Liver (tissue), 9 donors: ENCODE results near the gene MSANTD4. TPM values are rescaled to one million over a fixed set of nuclear protein-coding genes. Genes with fewer than 3 reads are reported as not detected.
"Not testable (repeated sequence)": the region's sequence is repeated elsewhere in the genome, so short reads cannot be mapped to it uniquely, and the experiment has no call there.

Source experiments
- DNase-seq: peaks from one replicate; pipeline ENCODE4 v3.0.0-alpha.2; 2017; ENCODE audit warnings: low spot score
- H3K27ac ChIP-seq, 2 donors: one replicate each; pipeline ENCODE4 v1.7.0; 2013; ENCODE audit warnings: inconsistent platforms in 2 of 2, low read length in 2 of 2, control low read depth in 1 of 2, low read depth in 1 of 2, mild to moderate bottlenecking in 1 of 2
- H3K27me3 ChIP-seq, 4 donors: one replicate each; pipeline versions ENCODE4 v1.6.1 to v1.7.0; 2013; ENCODE audit warnings: low read length in 3 of 4, inconsistent platforms in 1 of 4, mild to moderate bottlenecking in 1 of 4, moderate library complexity in 1 of 4; ENCODE audit not compliant: control insufficient read depth in 4 of 4, insufficient read depth in 4 of 4
- H3K36me3 ChIP-seq, 4 donors: one replicate each; pipeline versions ENCODE4 v1.6.1 to v1.7.0; 2013; ENCODE audit warnings: low read length in 3 of 4, mild to moderate bottlenecking in 3 of 4, low read depth in 1 of 4, moderate library complexity in 1 of 4; ENCODE audit not compliant: control insufficient read depth in 4 of 4, insufficient read depth in 3 of 4
- H3K4me1 ChIP-seq, 4 donors: one replicate each; pipeline versions ENCODE4 v1.6.1 to v1.7.0; 2013; ENCODE audit warnings: low read length in 3 of 4, mild to moderate bottlenecking in 3 of 4, moderate library complexity in 1 of 4; ENCODE audit not compliant: control insufficient read depth in 4 of 4, insufficient read depth in 4 of 4
- H3K4me3 ChIP-seq, 3 donors: one replicate each; pipeline versions ENCODE4 v1.6.1 to v1.7.0; 2013; ENCODE audit warnings: low read length in 3 of 3, control low read depth in 1 of 3, low read depth in 1 of 3, mild to moderate bottlenecking in 1 of 3
- H3K9ac ChIP-seq, 2 donors: one replicate each; pipeline ENCODE4 v1.7.0; 2013; ENCODE audit warnings: low read length in 2 of 2, mild to moderate bottlenecking in 2 of 2, moderate library complexity in 2 of 2, control low read depth in 1 of 2, low read depth in 1 of 2
- H3K9me3 ChIP-seq, 4 donors: one replicate each; pipeline versions ENCODE4 v1.6.1 to v1.7.0; 2013; ENCODE audit warnings: low read length in 3 of 4; ENCODE audit not compliant: control insufficient read depth in 4 of 4
- CTCF ChIP-seq: fragments of 150-350 bp; IDR thresholded peaks from 2 replicates; pipeline ENCODE4 v1.5.1; 2017; ENCODE audit warnings: improper control_type of control experiment, low read depth, low read length; ENCODE audit not compliant: missing input control
- EGR1 ChIP-seq, 2 donors: IDR thresholded peaks; 2 replicates each; pipeline ENCODE4 v1.6.1; 2016 to 2018; ENCODE audit warnings: antibody characterized with exemption in 2 of 2, low read depth in 2 of 2
- FOXA2 ChIP-seq: IDR thresholded peaks from 2 replicates; pipeline ENCODE4 v1.6.1; 2016; ENCODE audit warnings: antibody characterized with exemption
- GABPA ChIP-seq, 2 donors: IDR thresholded peaks in 1 of 2; conservative IDR thresholded peaks in 1 of 2; 2 replicates each; pipeline ENCODE4 v1.6.1; 2016; ENCODE audit warnings: antibody characterized with exemption in 2 of 2, mild to moderate bottlenecking in 1 of 2, moderate library complexity in 1 of 2
- HNF4A ChIP-seq, 2 donors: conservative IDR thresholded peaks; 2 replicates each; pipeline ENCODE4 v1.6.1; 2016; ENCODE audit warnings: antibody characterized with exemption in 2 of 2, mild to moderate bottlenecking in 2 of 2
- HNF4G ChIP-seq: IDR thresholded peaks from 2 replicates; pipeline ENCODE4 v1.6.1; 2016; ENCODE audit warnings: antibody characterized with exemption
- JUND ChIP-seq, 2 donors: IDR thresholded peaks; 2 replicates each; pipeline ENCODE4 v1.6.1; 2016; ENCODE audit warnings: antibody characterized with exemption in 2 of 2
- MAX ChIP-seq: IDR thresholded peaks from 2 replicates; pipeline ENCODE4 v1.6.1; 2016; ENCODE audit warnings: antibody characterized with exemption
- NR2F2 ChIP-seq: IDR thresholded peaks from 2 replicates; pipeline ENCODE4 v1.6.1; 2016; ENCODE audit warnings: antibody characterized with exemption
- REST ChIP-seq: IDR thresholded peaks from 2 replicates; pipeline ENCODE4 v1.6.1; 2016; ENCODE audit warnings: antibody characterized with exemption, mild to moderate bottlenecking
- RXRA ChIP-seq, 2 donors: IDR thresholded peaks; 2 replicates each; pipeline ENCODE4 v1.6.1; 2017 to 2018; ENCODE audit warnings: antibody characterized with exemption in 2 of 2, mild to moderate bottlenecking in 1 of 2
- SP1 ChIP-seq: IDR thresholded peaks from 2 replicates; pipeline ENCODE4 v1.6.1; 2018; ENCODE audit warnings: antibody characterized with exemption, mild to moderate bottlenecking
- TAF1 ChIP-seq: conservative IDR thresholded peaks from 2 replicates; pipeline ENCODE4 v1.6.1; 2016; ENCODE audit warnings: antibody characterized with exemption, mild to moderate bottlenecking
- YY1 ChIP-seq: IDR thresholded peaks from 2 replicates; pipeline ENCODE4 v1.6.1; 2016; ENCODE audit warnings: antibody characterized with exemption, mild to moderate bottlenecking
- WGBS: extraction: QIAGEN DNeasy Blood & Tissue Kit; methylation state at CpG from one replicate; pipeline ENCODE4 v1.1.7; 2013; 5-methylcytosine and 5-hydroxymethylcytosine counted together
- polyA plus RNA-seq, 2 donors: library from polyadenylated mRNA; stranded (reverse) in 1 of 2; unstranded in 1 of 2; fragments of 200-250 nt in 1 of 2; fragments of >200 nt in 1 of 2; fragmentation: Nextera tagmentation in 1 of 2; extraction: Ambion mirVana in 1 of 2; gene quantifications; one replicate each; pipeline versions ENCODE4 v1.2.1 to v1.2.3, GENCODE V29; 2013 to 2015
- total RNA-seq, 2 donors: library from RNA; depleted of rRNA; stranded (reverse); fragments of >200 nt; gene quantifications; one replicate each; pipeline ENCODE4 v1.2.3, GENCODE V29; 2014
- donor health status: healthy.
- donor health status: healthy.
- donor health status: healthy.
- donor health status: healthy.
- donor health status: healthy.

MSANTD4 gene
- total and polyA plus RNA-seq, 4 donors: 2.1 to 8.7 (median 5.7) TPM

GRCh38 chr11:106003094-106003493 is 18.9 kb downstream of the MSANTD4 start:
- H3K36me3 ChIP-seq, H3K9me3 ChIP-seq, DNase-seq, H3K27me3 ChIP-seq, H3K4me3 ChIP-seq, H3K9ac ChIP-seq, H3K4me1 ChIP-seq, H3K27ac ChIP-seq: not testable (repeated sequence)
- 95% methylated on average over 4 of the region's 4 CpGs for WGBS

- no peaks in the 10 kb centered on the region for H3K27me3 ChIP-seq
- 94% methylated on average over 4 of the region's 4 CpGs for WGBS
- H3K36me3 ChIP-seq: peaks cover 0 to 6% (median 3%) of the 10 kb centered on the region in 4 donors
- H3K4me1 ChIP-seq: no peaks in the 10 kb centered on the region
- peaks cover 0 to 3% (median 2%) of the 10 kb centered on the region in 4 donors for H3K9me3 ChIP-seq
- H3K4me3 ChIP-seq: no peak overlapping the region
- no peak for TF ChIP-seq HNF4A (conservative IDR thresholded peaks at IDR 0.05)
- TF ChIP-seq JUND (IDR thresholded peaks at IDR 0.05): no peak
- TF ChIP-seq CTCF: no peak
- no peak for TF ChIP-seq SP1
- no peak for TF ChIP-seq TAF1
- no peak for TF ChIP-seq YY1
- TF ChIP-seq REST: no peak
- no peak for TF ChIP-seq HNF4G
- no peak for TF ChIP-seq GABPA (IDR thresholded peaks at IDR 0.05 in 1 of 2, conservative IDR thresholded peaks at IDR 0.05 in 1 of 2)
- no peak for TF ChIP-seq FOXA2
- no peak for TF ChIP-seq NR2F2
- no peak for TF ChIP-seq EGR1 (IDR thresholded peaks at IDR 0.05; ENCODE audit: low read depth in 2 of 2)
- TF ChIP-seq MAX: no peak
- TF ChIP-seq RXRA (IDR thresholded peaks at IDR 0.05): no peak
- no peak overlapping the region for H3K27ac ChIP-seq
- no peak overlapping the region for H3K9ac ChIP-seq
- DNase-seq: no peak
Measured at GRCh38 chr11:106001304-106002012, 20.6 kb downstream of the MSANTD4 start.
